CD4-positive, CD25-positive, alpha-beta regulatory T cell (primary cell): ENCODE data around the gene DCP1B. TPM values are rescaled to one million over a fixed set of nuclear protein-coding genes. Genes with fewer than 3 reads are reported as not detected.
"Not testable (repeated sequence)": the region's sequence is repeated elsewhere in the genome, so short reads cannot be mapped to it uniquely, and the experiment has no call there.

Experiments
- ATAC-seq, 2 donors: fragments of 150-1000 bp; cut with Tn5 transposase; one replicate each; pipeline ENCODE4 v1.10.0; 2021; ENCODE audit warnings: low read depth in 2 of 2, moderate number of reproducible peaks in 2 of 2, moderate library complexity in 1 of 2
- DNase-seq, 3 donors: peaks; one replicate each; pipeline versions ENCODE4 v3.0.0 to v3.0.0-alpha.2; 2012 to 2022; ENCODE audit warnings: mixed read lengths in 1 of 3
- H3K27ac ChIP-seq: one replicate; pipeline ENCODE4 v1.7.0; 2013; ENCODE audit warnings: mild to moderate bottlenecking, low read length; ENCODE audit not compliant: insufficient read depth, poor library complexity, severe bottlenecking
- H3K27me3 ChIP-seq: one replicate; pipeline ENCODE4 v1.7.0; 2013; ENCODE audit warnings: low read length; ENCODE audit not compliant: control insufficient read depth, insufficient read depth
- H3K36me3 ChIP-seq: one replicate; pipeline ENCODE4 v1.7.0; 2013; ENCODE audit warnings: mild to moderate bottlenecking, low read length, moderate library complexity; ENCODE audit not compliant: control insufficient read depth, insufficient read depth
- H3K4me1 ChIP-seq: 2 replicates; pipeline ENCODE4 v1.7.0; 2013; ENCODE audit warnings: mild to moderate bottlenecking, low read length; ENCODE audit not compliant: insufficient read depth, control insufficient read depth, poor library complexity, severe bottlenecking
- H3K4me3 ChIP-seq: one replicate; pipeline ENCODE4 v1.7.0; 2013; ENCODE audit warnings: low read depth, mild to moderate bottlenecking, low read length, moderate library complexity
- H3K9me3 ChIP-seq, 2 experiments: 1 replicate in 1 of 2; 2 replicates in 1 of 2; pipeline ENCODE4 v1.7.0; 2013; ENCODE audit warnings: low read length in 2 of 2, mild to moderate bottlenecking in 1 of 2, moderate library complexity in 1 of 2; ENCODE audit not compliant: control insufficient read depth in 2 of 2
- H3K27ac Mint-ChIP-seq, 3 donors: one replicate each; pipeline ENCODE4 v1.8.0; 2020 to 2022; ENCODE audit warnings: mild to moderate bottlenecking in 3 of 3, mixed read lengths in 3 of 3, moderate library complexity in 2 of 3
- H3K27me3 Mint-ChIP-seq: one replicate; pipeline ENCODE4 v1.8.0; 2022; ENCODE audit warnings: mild to moderate bottlenecking, mixed read lengths
- H3K36me3 Mint-ChIP-seq: one replicate; pipeline ENCODE4 v1.8.0; 2020; ENCODE audit warnings: mixed read lengths
- H3K4me1 Mint-ChIP-seq, 4 donors: one replicate each; pipeline ENCODE4 v1.8.0; 2020 to 2022; ENCODE audit warnings: mixed read lengths in 4 of 4, mild to moderate bottlenecking in 1 of 4
- H3K4me3 Mint-ChIP-seq, 4 donors: one replicate each; pipeline ENCODE4 v1.8.0; 2020 to 2022; ENCODE audit warnings: mild to moderate bottlenecking in 4 of 4, mixed read lengths in 4 of 4, moderate library complexity in 3 of 4
- H3K9me3 Mint-ChIP-seq, 7 donors: one replicate each; pipeline ENCODE4 v1.8.0; 2020 to 2022; ENCODE audit warnings: mixed read lengths in 7 of 7, mild to moderate bottlenecking in 3 of 7, moderate library complexity in 2 of 7
- polyA plus RNA-seq, 4 donors: library from polyadenylated mRNA; unstranded; fragments of 300-500 nt; fragmentation: Illumina TruSeq; gene quantifications; one replicate each; pipeline ENCODE4 v1.2.3, GENCODE V29; 2021
- total RNA-seq: library from RNA; stranded (reverse); gene quantifications from one replicate; pipeline ENCODE4 v1.2.3, GENCODE V29; 2022

The DCP1B gene
- total and polyA plus RNA-seq, 5 donors from 2014 or later = 23.9 to 56.8 (median 35.6) TPM

DNA sequence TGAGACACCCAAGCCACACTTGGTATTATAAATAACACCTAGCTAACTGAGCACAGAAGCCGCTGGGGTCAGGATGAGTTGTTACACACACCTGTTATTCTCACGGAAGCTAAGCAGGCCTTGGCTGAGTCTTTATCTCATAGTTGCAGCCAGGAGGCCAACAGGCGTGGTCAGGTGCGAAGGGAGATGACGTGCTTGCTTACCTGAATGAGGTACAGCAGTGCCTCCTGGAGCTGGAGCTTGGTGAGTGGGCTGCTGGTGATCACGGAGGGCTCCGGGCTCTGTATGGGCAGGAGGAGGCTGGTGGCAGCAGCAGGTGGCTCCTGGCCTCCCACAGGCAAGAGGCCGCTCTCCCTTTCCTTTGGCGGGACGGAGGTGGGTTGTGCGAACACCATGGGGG is 55.4 kb downstream of the DCP1B start:
- Mint-ChIP-seq H3K27ac (no peak overlapping the region), H3K36me3 (peaks cover 78% of the 10 kb centered on the region), H3K4me3 (peak overlapping the region in 1 of 4 donors; percentile 41)

DNA sequence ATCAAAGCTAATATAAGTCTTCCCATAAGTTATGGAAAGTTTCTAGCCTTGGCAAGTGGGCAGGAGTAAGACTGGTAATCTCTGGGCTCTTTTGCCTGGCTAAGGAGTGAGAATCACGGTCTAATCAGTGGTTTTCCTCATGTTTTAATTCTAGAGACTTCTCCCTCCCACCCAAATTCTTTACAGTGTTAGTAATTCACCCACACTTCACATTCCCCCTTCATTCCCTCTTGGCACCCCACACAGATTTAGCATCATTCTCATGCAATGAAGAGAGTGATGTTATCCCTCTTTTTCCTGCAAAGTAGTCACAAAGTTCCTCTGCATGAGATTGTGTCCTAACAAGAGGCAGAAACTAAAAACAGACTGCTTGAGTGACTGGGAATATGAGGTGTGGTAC is 57.2 kb downstream of the DCP1B start:
- no peak for ATAC-seq
- Histone ChIP-seq H3K4me3 (no peak overlapping the region), H3K4me1 (peaks cover 18% of the 10 kb centered on the region), H3K36me3 (peaks cover 51% of the 10 kb centered on the region), H3K27ac (no peak overlapping the region), H3K27me3 (no peaks in the 10 kb centered on the region), H3K9me3 (no peaks in the 10 kb centered on the region)
- Mint-ChIP-seq H3K4me3 (no peak overlapping the region), H3K4me1 (peaks cover 12 to 28% (median 21%) of the 10 kb centered on the region in 4 donors), H3K27me3 (no peaks in the 10 kb centered on the region), H3K27ac (peak overlapping the region; percentile 2 to 62 (median 12)), H3K36me3 (peaks cover 81% of the 10 kb centered on the region), H3K9me3 (peaks cover 0 to 2% (median 0%) of the 10 kb centered on the region in 7 donors)
- no peak for DNase-seq

More for the DNA sequence above, 55.4 kb downstream of the DCP1B start:
- H3K4me1 Mint-ChIP-seq = peaks cover 7 to 22% (median 16%) of the 10 kb centered on the region in 4 donors
- ATAC-seq (no peak), DNase-seq (no peak)
- H3K4me1 ChIP-seq = peaks cover 18% of the 10 kb centered on the region
- H3K4me3 ChIP-seq = no peak overlapping the region
- H3K27me3 Mint-ChIP-seq = no peaks in the 10 kb centered on the region
- no peaks in the 10 kb centered on the region for H3K9me3 ChIP-seq
- no peak overlapping the region for H3K27ac ChIP-seq
- H3K9me3 Mint-ChIP-seq = peaks cover 0 to 2% (median 0%) of the 10 kb centered on the region in 7 donors
- H3K27me3 ChIP-seq = no peaks in the 10 kb centered on the region
- peaks cover 69% of the 10 kb centered on the region for H3K36me3 ChIP-seq

DNA sequence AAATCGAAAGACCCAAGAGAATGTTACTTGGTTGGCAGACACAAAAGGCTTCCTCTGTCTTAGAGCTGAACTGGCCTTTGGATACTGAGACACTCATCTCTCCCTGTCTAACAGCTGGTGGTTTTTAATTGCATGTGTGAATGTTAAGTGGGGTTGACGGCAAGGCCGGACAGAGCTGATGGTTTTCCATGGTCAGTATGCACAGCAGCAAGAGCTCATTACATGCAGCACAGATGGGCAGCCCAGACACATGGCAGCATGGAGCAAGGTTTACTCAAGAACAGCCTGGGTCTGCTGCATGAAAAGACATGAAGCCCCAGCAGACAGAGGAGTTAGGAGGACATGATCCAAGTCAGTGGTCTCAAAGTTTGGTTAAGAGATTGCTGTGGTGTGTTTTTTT is 58.0 kb downstream of the DCP1B start:
- ATAC-seq (no peak), DNase-seq (no peak)
- peaks cover 73% of the 10 kb centered on the region for H3K36me3 Mint-ChIP-seq
- no peaks in the 10 kb centered on the region for H3K9me3 ChIP-seq
- no peak overlapping the region for H3K4me3 Mint-ChIP-seq
- H3K27me3 Mint-ChIP-seq = no peaks in the 10 kb centered on the region
- peaks cover 0 to 2% (median 0%) of the 10 kb centered on the region in 7 donors for H3K9me3 Mint-ChIP-seq
- H3K4me3 ChIP-seq = no peak overlapping the region
- no peaks in the 10 kb centered on the region for H3K27me3 ChIP-seq
- H3K4me1 ChIP-seq = peaks cover 18% of the 10 kb centered on the region
- H3K27ac Mint-ChIP-seq = peak overlapping the region in 1 of 3 donors; percentile 53
- H3K36me3 ChIP-seq = peaks cover 48% of the 10 kb centered on the region
- H3K27ac ChIP-seq = no peak overlapping the region
- H3K4me1 Mint-ChIP-seq = peaks cover 10 to 25% (median 22%) of the 10 kb centered on the region in 4 donors

DNA sequence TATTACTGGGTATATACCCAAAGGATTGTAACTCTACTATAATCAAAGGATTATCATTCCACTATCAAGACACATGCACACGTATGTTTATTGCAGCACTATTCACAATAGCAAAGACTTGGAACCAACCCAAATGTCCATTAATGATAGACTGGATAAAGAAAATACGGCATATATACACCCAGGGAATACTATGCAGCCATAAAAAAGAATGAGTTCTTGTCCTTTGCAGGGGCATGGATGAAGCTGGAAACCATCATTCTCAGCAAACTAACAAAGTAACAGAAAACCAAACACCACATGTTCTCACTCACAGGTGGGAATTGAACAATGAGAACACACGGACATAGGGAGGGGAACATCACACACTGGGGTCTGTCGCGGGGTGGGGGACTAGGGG is 58.8 kb downstream of the DCP1B start:
- H3K4me3 ChIP-seq, H3K27me3 ChIP-seq, H3K4me3 Mint-ChIP-seq, H3K9me3 ChIP-seq, H3K9me3 Mint-ChIP-seq, DNase-seq, H3K27me3 Mint-ChIP-seq, ATAC-seq, H3K27ac ChIP-seq, H3K27ac Mint-ChIP-seq: not testable (repeated sequence)
- peaks cover 49% of the 10 kb centered on the region for H3K36me3 ChIP-seq
- Mint-ChIP-seq H3K4me1 (peaks cover 8 to 25% (median 20%) of the 10 kb centered on the region in 4 donors), H3K36me3 (peaks cover 77% of the 10 kb centered on the region)
- peaks cover 14% of the 10 kb centered on the region for H3K4me1 ChIP-seq

DNA sequence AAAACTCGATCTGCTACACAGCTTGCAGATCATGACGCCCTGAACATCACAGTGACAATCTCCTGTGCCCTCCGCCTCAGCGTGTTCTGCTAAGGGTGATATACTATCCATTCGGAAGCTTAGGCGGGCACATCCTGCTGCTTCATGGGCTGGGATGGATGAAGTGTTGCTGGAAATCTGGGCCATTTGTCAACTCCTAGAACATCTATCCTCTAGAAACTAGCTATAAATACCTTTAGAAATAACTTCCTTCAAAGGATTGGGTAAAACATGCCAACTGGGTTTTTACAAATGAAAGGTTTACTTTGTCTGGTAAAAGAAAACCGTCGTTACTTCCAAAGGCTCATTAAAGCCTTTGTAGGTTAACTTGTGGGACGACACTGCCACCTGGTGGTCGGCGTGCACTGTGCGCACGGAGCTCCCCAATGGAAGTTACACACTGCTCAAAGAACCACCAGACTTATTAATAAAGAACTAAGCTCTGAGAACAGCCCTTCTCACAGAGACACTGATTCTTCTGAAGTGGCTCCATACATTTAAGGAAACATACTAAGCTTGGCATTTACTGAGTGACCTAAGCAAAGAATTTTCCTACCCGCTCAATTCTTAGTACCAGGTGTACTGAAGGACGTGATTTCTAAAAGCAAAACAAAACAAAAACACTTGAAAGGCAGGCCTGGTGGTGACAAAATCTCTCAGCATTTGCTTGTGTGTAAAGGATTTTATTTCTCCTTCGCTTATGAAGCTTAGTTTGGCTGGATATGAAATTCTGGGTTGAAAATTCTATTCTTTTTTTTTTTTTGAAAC is 64.3 kb downstream of the DCP1B start:
- H3K4me1 ChIP-seq = peaks cover 4% of the 10 kb centered on the region
- H3K27me3 Mint-ChIP-seq = no peaks in the 10 kb centered on the region
- H3K36me3 Mint-ChIP-seq = peaks cover 57% of the 10 kb centered on the region
- no peaks in the 10 kb centered on the region for H3K9me3 Mint-ChIP-seq
- DNase-seq (peak; percentile 79 to 88 (median 84)), ATAC-seq (peak; percentile 95 to 98)
- H3K36me3 ChIP-seq = peaks cover 20% of the 10 kb centered on the region
- H3K27ac Mint-ChIP-seq = peak overlapping the region in 2 of 3 donors; percentile 71 to 80
- H3K27ac ChIP-seq = no peak overlapping the region
- H3K27me3 ChIP-seq = no peaks in the 10 kb centered on the region
- H3K9me3 ChIP-seq = no peaks in the 10 kb centered on the region
- H3K4me3 Mint-ChIP-seq = no peak overlapping the region
- no peak overlapping the region for H3K4me3 ChIP-seq
- peaks cover 4 to 28% (median 15%) of the 10 kb centered on the region in 4 donors for H3K4me1 Mint-ChIP-seq

DNA sequence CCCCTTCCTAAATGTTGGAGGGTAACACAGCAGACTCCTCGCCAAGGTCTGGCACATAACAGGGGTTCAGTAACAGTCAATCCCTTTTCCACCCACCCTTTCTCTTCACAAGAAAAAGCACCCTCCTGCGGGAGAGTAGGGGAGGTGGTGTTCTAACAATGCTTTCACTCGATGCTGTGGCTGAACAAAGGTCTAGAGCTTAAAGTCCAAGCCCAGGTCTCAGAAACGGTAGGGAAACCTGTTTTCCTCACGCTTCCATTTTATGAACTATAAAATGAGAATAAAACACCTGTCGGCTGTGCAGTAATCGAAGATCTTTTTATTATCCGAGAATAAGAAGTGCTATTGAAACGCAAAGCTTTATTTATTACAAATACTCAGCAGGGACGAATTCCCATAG is 64.9 kb downstream of the DCP1B start:
- Mint-ChIP-seq H3K4me1 (peaks cover 3 to 28% (median 13%) of the 10 kb centered on the region in 4 donors), H3K4me3 (no peak overlapping the region), H3K9me3 (no peaks in the 10 kb centered on the region), H3K36me3 (peaks cover 52% of the 10 kb centered on the region), H3K27ac (no peak overlapping the region), H3K27me3 (no peaks in the 10 kb centered on the region)
- H3K9me3 ChIP-seq = no peaks in the 10 kb centered on the region
- DNase-seq (no peak), ATAC-seq (no peak)
- no peaks in the 10 kb centered on the region for H3K27me3 ChIP-seq
- no peak overlapping the region for H3K4me3 ChIP-seq
- no peak overlapping the region for H3K27ac ChIP-seq
- H3K36me3 ChIP-seq = peaks cover 20% of the 10 kb centered on the region
- H3K4me1 ChIP-seq = peaks cover 4% of the 10 kb centered on the region

DNA sequence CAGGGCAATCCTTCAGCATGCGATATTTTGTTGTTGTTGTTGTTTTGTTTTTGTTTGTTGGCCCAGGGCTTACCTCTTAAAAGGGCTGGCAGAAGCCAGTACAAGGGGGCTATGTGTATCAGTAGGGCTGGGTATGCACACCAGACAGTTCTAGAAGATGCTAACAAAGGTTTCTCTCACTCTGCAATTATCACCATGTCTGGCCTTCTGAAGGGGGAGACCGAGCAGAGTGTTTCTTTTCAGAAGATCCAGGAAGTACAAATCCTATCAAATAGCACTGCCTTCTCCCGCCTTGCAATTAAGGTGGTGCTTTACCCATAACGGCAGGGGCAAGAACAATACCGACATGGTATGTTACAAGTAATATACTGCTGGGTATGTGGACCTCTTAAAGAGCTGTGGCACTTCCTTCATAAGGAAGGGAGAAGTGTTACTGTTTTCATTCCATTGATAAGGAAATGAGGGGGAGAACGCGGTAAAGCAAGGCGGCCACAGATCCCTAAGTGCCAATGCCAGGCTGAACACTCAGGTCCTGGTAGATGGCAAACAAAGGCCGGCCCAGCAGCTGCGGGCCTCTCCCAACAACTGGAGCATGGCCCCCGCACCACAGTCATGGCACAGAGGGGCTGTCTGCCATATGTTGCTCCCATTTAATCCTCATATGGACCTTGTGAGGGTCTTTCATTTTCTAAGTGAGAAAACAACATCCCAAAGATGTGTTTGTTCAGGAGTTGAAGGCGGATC is 66.6 kb downstream of the DCP1B start:
- Mint-ChIP-seq H3K36me3 (peaks cover 35% of the 10 kb centered on the region), H3K27ac (no peak overlapping the region), H3K27me3 (no peaks in the 10 kb centered on the region), H3K9me3 (no peaks in the 10 kb centered on the region), H3K4me1 (peaks cover 5 to 17% (median 8%) of the 10 kb centered on the region in 4 donors), H3K4me3 (no peak overlapping the region)
- H3K4me1 ChIP-seq = peaks cover 4% of the 10 kb centered on the region
- no peak for DNase-seq
- no peaks in the 10 kb centered on the region for H3K9me3 ChIP-seq
- no peak overlapping the region for H3K27ac ChIP-seq
- H3K36me3 ChIP-seq = peaks cover 20% of the 10 kb centered on the region
- no peak for ATAC-seq
- H3K4me3 ChIP-seq = no peak overlapping the region
- H3K27me3 ChIP-seq = no peaks in the 10 kb centered on the region
